HG03432 (cell line): ENCODE measurements around the gene ANKUB1.

Experiments
- ATAC-seq: cut with Tn5 transposase; IDR thresholded peaks from one replicate; pipeline ENCODE4 v1.9.1; 2021; ENCODE audit warnings: mild to moderate bottlenecking, moderate library complexity; ENCODE audit not compliant: unreplicated experiment

The ANKUB1 gene

DNA sequence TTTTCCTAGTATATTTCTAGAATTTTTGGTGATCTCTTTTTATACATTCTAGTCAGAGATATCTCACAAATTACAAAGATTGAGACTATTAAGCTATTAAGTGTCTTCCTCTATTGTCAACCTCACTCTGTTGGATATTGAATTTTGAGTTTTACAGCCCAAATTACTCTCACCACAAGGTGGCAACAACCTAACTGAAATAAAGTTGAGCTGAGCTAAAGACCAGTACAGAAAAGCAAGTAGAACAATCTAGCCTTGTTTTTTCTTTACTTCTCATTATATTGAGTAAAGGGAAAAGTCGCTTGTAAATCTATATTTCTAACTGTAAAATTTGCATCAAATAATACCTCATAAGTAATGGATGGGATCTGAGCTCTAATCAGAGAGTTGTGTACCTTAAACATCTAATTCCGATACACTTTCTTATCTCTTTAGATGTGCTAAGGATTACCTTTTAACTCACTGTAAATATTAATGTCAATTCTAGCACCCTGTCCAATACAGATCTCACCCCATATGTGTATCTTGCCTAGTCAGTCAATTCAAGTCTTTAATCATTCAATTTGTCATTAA is 26.5 kb downstream of the ANKUB1 start:
- no peak for ATAC-seq

DNA sequence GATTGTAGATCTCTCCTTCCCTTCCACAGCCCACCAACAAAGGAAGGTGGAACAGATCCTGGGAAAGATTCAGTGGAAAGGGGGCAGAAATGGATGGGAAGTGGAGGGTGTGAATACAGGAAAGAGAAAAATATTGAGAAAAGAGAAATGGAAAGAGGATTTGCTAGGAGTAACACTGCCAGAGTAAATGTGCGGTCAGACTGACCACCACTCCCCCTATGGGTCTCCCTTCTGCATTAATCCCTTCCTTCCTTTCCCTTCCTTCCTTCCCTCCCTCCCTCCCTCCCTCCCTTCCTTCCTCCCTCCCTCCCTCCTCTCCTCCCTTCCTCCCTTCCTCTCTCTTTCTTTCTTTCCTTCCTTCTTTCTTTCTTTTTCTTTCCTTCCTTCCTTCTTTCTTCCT is 28.1 kb downstream of the ANKUB1 start:
- no peak for ATAC-seq

DNA sequence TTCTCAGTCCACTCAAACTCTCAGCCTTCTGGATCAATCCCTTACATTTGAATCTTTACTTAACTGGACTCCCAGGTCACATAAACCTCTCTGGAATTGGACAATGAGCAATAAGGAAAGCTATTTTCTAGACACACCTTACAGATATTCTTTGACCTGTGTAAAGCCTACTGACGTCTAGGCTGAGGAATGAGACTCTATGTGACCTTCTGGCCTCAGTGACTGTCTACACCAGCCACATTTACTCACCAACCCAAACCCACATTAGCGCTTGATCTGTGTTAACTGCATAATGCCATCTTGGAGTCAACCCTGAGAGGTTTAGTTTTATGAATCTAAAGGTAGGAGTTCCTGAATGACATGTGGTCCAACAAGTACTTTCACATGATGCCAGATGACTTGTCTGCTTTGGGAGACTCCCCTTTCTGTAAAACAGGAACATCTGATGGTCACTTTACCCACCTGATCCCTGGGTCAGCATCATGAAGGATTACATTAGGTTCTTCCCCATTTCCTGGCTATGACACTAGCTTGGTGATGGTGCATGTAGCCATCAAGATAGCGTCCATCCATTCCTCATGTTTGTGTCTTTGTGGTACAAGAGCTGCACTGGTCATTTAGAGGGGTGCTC is 28.7 kb downstream of the ANKUB1 start:
- no peak for ATAC-seq

DNA sequence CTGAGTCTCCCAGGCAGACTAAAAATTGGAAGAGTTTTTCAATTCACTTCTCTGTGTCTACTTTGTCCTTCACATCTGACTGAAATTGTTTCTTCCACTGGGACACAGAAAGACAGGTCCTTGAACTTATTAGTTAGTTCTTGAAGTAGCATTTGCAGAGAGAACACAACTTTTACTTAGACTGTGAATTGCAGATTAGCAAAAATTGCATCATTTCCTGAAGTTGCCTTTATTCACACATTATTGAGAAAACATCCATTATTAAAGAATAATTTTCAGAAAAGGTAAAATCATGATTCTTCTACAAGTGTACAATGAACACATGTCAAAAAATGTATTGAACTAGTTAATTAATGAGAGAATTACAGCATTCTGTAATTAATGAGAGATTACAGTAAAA is 38.6 kb downstream of the ANKUB1 start:
- ATAC-seq, result no peak

DNA sequence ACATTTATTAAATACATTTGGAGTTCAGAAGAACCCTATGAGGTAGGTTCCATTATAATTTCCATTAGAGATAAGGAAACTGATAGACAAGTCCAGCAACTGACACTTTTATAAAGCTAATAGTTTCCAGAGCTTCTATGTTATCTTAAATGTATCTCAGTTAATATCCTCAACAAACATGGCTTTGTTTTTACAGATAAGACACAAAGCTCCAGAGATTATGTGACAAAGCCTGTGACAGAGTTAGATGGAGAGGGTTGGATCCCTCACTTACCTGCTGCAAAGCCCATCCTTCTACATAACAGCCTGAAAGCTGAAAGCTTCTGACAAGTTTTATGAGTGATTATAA is 39.6 kb downstream of the ANKUB1 start:
- ATAC-seq, result no peak

DNA sequence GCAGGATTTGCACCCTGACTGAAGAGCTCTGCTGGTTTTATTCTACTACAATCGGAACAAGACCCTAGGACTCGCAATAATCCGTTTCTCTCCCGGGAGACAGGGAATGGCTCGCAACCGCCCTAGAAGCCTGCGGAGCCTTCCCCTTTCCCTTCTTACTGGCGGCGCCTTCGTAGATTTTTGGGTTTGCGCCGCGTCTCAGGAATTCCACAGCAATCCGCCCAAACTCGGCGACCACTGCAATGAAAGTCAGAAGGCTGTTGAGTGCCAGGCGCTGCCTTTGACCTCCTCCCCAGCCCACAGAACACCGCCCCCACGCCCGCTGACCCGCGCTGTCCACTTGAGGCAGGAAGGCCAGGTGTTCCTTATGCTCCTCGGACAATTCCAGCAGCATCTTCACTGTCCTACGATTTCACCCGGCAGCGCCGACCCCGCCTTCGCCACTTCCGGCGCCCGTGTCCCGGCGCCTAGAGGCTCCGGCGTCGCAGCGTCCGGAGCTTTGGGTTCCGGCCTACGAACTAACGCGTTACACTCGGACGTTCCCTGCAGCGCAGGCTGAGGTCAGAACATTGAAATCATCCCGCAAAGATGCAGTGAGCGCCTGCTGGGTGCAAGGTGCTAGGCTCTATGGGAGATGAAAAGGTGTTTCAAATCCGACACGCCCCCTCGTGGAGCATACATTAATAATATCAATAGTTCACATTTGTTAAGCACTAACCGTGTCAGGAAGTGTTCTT is 40.1 kb downstream of the ANKUB1 start, which contains the start of gene COMMD2:
Gene COMMD2 (minus strand): TSS at position 439 of the 737 bp plus-strand sequence. CDS start 45 bp downstream, at position 394.
- peak; percentile 99 for ATAC-seq

DNA sequence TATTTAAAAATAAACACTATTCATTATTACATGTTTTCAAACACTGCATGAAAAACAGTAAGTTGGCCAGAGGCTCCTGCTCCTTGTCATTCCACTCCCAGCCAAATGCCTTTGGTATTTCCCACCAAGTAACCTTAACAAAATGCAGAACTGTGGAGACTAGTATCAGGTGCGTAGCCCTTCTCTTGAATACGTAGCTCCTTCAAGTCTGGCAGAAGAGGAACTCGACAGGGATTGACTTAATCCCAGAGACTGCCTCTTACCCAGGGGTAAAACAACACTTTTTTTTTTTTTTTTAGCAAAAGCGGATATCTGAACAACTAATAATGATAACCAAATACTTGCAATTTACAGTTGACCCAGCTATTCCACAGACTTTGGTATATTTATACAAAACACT is 40.8 kb downstream of the ANKUB1 start:
- no peak for ATAC-seq

DNA sequence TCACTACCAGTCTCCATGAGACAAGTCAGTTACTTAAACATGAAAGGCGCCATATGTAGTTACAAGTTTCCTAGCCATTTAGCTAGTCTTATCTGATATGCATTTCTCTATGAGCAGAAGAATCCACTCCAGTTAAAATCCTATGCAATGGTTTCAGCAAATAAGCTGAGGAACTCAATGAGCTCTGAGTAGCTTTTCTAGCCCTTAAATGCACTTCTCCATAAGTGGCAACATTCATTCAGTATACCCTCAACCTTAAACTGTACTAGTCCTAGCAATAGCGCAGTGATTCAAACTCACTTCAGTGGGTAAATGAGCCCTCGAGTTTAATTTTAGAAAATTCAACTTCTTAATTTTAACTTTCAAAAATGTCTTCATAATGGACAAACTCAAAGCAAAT is 47.7 kb downstream of the ANKUB1 start:
- ATAC-seq, result no peak

DNA sequence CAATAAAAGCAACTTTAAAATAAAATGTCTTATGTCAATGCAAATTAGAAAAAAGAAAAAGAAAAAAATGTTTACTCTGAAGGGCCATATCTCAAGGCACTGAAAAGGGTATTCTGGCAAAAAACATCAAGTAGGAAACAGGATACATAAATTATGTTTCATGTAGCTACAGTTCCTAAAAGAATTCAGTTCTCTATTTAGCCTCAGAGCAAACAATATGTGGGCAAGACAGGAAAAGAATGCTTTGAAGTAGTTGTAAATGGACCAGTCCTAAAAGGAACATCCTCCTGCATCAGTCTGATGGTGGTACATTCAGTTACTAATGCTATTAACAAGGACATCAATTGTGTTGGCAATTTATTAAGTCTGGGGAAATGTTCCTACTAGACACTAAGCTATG is 48.2 kb downstream of the ANKUB1 start:
- ATAC-seq, result no peak

DNA sequence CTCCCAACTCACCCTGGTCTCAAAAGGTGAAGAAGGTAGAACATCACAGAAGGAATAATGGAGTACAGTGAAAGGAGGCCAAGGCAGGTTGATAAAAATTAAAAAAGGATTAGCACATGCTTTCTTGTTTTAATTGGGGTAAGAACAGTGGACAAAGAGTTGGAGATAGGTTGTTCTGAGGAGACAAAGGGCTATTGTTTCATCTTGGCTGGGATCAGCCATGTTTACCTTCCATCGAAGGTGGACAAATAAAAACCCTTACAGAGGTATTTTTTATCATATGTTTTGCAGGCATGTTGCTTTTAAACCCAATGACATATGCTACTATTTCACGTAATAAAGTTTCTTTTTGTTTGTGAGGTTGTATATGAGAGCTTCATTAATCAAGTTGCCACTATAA is 53.0 kb downstream of the ANKUB1 start:
- no peak for ATAC-seq

DNA sequence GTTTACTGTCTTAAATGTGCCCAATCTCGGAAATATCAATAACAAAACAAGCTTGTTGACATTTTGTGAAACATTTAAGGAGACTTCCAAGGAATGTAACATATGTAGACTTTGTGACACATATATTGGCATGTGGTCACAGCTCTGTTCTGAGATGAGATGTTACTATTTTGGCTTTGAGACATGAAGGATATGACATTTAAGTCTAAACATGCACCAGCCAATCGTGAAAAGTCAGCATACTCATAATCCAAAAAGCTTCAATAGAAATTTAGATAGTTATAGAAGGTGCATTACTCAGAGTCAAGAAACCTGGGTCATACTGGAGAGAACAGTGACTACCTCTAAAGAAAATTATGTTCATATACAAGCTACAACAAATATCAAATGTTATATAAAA is 53.5 kb downstream of the ANKUB1 start:
- ATAC-seq, result no peak

DNA sequence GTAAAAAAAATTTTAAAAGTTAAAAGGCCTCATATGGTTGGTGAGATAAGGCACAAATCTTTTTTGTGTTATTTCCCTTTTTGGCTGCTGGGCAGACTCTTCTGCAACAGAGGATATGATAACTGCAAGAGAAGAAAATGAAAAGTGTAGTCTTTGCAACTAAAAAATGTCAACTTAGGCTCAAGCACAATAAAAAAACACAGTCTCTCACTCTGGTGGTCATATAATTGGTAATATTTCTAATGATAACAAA is 55.5 kb downstream of the ANKUB1 start:
- no peak for ATAC-seq

DNA sequence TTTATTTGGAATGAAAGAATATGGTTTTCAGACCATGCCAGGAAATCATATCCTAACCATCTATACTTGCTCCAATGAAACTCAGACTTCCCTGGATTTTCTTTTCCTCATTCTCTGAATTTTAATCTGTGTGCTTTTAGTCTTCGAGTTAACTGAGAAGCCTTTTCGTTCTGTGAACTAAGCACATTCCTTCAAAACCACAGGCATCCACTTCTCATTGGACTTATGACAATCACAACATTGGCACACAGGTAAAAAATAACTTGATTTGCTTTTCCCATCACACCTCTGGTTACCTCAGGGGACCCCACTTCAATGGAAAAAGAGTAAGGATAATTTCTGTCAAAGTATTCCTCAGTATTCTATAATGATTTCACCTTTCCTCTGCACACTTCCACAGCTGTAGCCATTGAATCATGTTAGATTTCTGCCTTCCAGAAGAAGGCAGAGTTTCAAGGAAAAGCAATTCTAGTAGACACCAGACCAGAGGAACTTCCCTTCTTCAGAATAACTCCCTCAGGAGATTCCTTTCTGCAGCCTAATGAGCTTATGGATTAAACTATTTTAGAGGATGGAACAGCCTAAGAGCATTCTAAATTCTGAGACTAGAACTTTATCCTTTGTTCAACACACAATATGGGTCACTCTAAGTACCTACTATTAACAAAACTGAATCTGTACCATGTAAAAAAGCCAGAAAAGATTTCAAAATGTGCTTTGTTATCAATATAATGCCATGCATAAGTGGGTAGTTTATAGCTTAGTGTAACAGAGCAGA is 56.0 kb downstream of the ANKUB1 start:
- no peak for ATAC-seq

DNA sequence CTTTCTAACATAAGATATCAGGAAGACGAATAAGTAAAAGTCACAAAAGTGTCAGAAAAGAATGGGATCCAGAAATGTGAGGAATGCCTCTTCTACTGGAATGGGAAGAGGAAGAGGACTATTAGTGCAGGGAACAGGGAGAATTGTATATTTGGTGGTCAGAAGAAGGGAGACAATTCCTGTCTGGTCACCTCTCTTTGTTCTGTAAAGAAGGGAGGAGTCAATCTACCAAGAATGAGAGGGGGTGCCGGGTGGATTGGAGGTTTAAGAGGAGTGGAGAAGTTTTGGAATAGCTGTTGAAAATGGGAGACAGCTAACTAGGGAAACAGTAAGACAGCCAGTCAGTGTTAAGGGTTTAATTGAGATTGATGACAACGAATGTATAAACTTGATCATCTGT is 60.1 kb downstream of the ANKUB1 start:
- ATAC-seq, result no peak

DNA sequence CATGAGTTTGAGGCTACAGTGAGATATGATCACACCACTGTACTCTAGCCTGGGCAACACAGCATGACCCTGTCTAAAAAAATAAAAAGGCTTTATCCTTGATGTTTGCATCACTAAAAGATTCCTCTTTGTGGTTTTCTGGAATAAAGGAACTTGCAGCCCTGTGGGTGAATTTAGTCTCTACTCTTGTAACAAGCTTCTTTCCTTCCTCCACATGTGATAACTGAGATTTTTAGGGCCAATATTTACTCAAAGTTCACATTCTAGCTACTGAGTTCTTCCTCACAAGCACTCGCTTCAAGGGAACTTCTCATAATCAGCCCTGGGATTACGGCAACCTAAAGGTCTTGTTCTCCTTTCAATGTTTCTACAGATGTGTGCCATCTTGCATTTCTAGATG is 64.7 kb downstream of the ANKUB1 start:
- ATAC-seq, result no peak

DNA sequence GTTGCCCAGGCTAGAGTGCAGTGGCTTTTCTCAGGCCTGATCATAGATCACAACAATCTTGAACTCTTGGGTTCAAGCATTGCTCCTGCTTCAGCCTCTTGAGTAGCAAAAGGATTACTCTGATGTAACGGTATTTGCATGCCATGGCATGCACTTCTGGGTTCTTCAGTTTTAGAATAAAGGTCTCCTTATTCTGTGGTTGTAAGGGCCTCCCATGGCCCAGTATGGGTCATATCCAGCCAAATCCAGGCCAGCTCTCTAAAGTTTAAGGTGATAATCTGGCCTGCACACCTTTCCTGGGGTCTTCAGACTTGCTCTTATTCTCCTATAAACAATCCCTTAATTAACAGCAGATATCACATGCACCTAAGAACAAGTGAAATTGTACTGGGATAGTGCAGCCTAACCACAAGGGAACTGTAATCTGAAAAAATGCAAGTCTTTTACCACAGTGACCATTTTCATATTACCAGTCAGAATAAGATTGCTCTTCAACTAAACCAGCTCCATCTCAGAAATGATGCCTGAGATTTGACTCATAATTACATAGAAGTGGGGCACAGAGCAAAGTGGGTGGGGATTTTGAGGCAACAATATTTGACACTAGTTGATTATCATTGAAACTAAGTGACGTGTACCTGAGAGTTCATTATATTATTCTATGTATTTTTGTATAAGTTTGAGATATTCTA is 65.5 kb downstream of the ANKUB1 start:
- ATAC-seq, result peak; percentile 94

DNA sequence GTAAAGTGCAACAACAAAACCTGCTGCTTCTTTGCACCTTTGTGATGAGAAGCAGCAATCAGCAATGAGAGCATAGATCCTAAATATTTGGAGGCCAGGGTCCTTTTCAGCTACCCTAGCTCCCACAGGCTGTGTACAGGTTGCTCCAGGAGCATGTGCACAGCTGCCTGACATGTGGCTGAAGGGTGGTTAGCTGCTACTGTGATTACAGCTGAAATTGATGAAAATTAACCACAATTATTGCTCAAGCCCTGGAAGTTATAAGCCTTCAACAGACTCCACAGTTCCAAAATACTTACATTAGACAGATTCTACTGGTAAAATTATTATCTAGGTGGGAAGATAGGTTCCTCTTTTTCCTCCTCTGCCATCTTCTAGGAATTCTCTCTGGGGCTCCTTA is 68.6 kb downstream of the ANKUB1 start:
- no peak for ATAC-seq

DNA sequence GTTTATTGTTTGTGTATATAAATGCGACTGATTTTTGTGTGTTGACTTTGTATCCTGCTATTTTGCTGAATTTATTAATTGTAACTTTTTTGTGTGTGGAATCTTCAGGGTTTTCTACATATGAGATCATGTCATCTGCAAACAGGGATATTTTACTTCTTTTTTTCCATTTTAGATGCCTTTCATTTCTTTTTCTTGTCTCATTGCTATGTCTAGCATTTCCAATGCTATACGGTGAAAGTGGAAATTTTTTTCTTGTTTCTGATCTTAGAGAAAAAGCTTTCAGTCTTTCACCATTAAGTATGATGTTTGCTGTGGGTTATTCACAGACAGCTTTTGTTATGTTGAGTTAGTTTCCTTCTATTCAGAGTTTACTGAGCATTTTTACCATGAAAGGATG is 71.4 kb downstream of the ANKUB1 start:
- no peak for ATAC-seq

DNA sequence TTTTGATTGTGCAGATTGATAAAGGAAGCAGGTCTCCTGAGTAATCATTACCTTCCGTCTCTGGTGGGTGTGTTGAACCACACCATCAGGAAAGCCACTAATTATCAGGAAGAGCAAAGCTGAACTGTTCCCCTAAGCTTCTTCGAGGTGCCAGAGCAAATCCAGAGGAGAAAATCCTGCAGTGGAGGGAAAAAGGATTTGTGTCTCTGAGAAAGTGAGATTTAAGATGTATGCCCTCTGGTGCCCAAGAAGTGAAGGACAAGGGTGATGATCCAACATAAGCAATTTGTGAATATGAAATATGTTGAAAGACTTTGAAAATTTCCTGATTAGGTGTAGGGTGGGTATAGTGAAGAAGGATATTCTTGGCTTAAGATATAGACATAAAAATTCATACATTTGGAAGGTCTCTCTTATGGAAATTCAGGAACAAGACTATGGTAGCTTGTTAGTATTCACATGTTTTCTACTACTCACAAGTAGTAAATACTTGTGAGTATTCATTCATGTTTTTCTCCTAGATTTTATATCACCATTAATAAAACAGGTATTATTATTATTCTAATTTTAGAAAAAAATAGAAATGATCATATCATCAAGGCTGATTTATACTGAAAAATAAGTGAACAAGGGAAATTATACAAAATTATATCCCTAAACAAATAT is 74.8 kb downstream of the ANKUB1 start:
- no peak for ATAC-seq

DNA sequence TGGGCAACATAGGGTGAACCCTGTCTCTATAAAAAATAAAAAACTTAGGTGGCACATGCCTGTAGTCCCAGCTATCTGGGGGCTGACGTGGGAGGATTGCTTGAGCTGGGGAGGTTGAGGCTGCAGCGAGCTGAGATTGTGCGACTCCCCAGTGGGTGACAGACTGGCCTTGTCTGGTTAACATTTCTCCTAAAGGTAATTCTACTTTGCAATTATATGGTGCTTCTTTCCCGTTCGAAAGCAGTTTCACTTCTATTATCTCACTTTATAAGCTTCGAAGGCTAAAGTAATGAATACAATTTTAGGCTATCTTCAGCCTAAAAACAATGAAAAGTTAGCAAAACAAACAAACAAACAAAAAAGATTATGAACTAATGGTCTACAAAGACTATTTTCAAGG is 75.4 kb downstream of the ANKUB1 start:
- ATAC-seq, result no peak

DNA sequence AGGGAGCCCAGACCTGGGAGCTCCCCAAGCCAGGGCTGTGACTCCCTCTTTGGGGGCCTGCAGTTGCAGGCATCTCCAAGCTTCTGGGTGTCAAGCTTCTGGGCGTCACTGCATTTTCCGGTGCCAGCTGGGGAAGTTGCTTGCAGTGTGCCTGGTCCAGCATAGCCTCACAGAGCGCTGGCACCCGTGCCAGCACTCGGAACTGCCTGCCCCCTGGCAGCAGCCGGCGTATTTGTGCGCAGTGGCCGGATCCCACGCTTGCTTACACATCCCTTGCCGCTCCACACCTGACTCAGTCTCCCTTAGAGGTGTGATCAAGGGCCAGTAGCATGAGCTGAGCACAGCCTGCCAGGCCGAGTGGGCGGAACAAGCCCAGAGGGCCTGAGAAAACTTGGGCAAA is 77.1 kb downstream of the ANKUB1 start:
- ATAC-seq, result no peak
